Calu3 (cell line): ENCODE data around the gene KIAA0930. TPM values are rescaled to one million over a fixed set of nuclear protein-coding genes. Genes with fewer than 3 reads are reported as not detected.

ENCODE experiments used
- BruUV-seq: library from RNA; stranded (reverse); fragments of 400-500 nt; replicated peaks from 2 replicates; lab custom pipeline; 2021; lab: Mats Ljungman, UMichigan
- CTCF ChIA-PET: fragments of 300-600 bp; sonication (Branson Sonifier 250); formaldehyde crosslinking; loops from one replicate; lab custom pipeline; 2022; ENCODE audit warnings: antibody characterized with exemption; lab: Charles Lee
- DNase-seq: peaks from one replicate; pipeline ENCODE4 v3.0.0; 2022
- H3K27ac Mint-ChIP-seq: one replicate; pipeline ENCODE4 v1.8.0; 2022; ENCODE audit warnings: mixed read lengths; ENCODE audit not compliant: unreplicated experiment
- H3K27me3 Mint-ChIP-seq: one replicate; pipeline ENCODE4 v1.8.0; 2022; ENCODE audit warnings: mixed read lengths; ENCODE audit not compliant: unreplicated experiment
- H3K36me3 Mint-ChIP-seq: one replicate; pipeline ENCODE4 v1.8.0; 2022; ENCODE audit warnings: mild to moderate bottlenecking, moderate library complexity, mixed read lengths; ENCODE audit not compliant: insufficient read depth, unreplicated experiment
- H3K4me1 Mint-ChIP-seq: one replicate; pipeline ENCODE4 v1.8.0; 2022; ENCODE audit warnings: mild to moderate bottlenecking, low read depth, mixed read lengths; ENCODE audit not compliant: unreplicated experiment
- H3K4me3 Mint-ChIP-seq: one replicate; pipeline ENCODE4 v1.8.0; 2022; ENCODE audit warnings: mild to moderate bottlenecking, low read depth, moderate library complexity, mixed read lengths; ENCODE audit not compliant: unreplicated experiment
- H3K9me3 Mint-ChIP-seq: one replicate; pipeline ENCODE4 v1.8.0; 2022; ENCODE audit warnings: low read depth, mixed read lengths; ENCODE audit not compliant: unreplicated experiment
- CTCF ChIP-seq: fragments of 200-600 bp; IDR thresholded peaks from one replicate; pipeline ENCODE4 v1.8.0; 2022; ENCODE audit warnings: antibody characterized with exemption; ENCODE audit not compliant: unreplicated experiment
- intact Hi-C: fragments of 100-400 bp; cut with micrococcal nuclease; formaldehyde crosslinking; loops from one replicate; pipeline ENCODE4 v1.10.0; 2022; ENCODE audit not compliant: unreplicated experiment
- total RNA-seq: library from RNA; stranded (reverse); gene quantifications from 2 replicates; pipeline ENCODE4 v1.2.3, GENCODE V29; 2022

The KIAA0930 gene
- total RNA-seq, 1 experiment from 2014 or later, result 56.8 TPM

- Mint-ChIP-seq H3K27me3 (no peaks in the 10 kb centered on the region), H3K27ac (peak overlapping the region; percentile 95), H3K9me3 (no peaks in the 10 kb centered on the region), H3K36me3 (peaks cover 85% of the 10 kb centered on the region), H3K4me3 (peak overlapping the region; percentile 94), H3K4me1 (peaks cover 76% of the 10 kb centered on the region)
- intact Hi-C loops, result no loop called here
- CTCF ChIA-PET, result no interaction called here
- BruUV-seq, result no TSS peak
- DNase-seq, result no peak
- TF ChIP-seq CTCF, result no peak
These were observed 78.2 kb downstream of the KIAA0930 start for GRCh38 chr22:45162531-45162930.

GRCh38 chr22:45159652-45160462 lies 80.8 kb downstream of the KIAA0930 start:
- DNase-seq, result peak; percentile 48
- intact Hi-C loops, result loop anchor here (10.0 kb wide), 1 partner anchor 55 kb away; no protein-coding TSS in a partner anchor
- Mint-ChIP-seq H3K27ac (peak overlapping the region; percentile 93), H3K4me3 (peak overlapping the region; percentile 94), H3K4me1 (peaks cover 72% of the 10 kb centered on the region), H3K36me3 (peaks cover 74% of the 10 kb centered on the region), H3K27me3 (no peaks in the 10 kb centered on the region), H3K9me3 (no peaks in the 10 kb centered on the region)
- TF ChIP-seq CTCF, result no peak
- TSS peak; percentile 1 for BruUV-seq
- CTCF ChIA-PET, result interaction anchor here (0.5 to 1.6 kb wide), 6 partner anchors 52 to 111 kb away, joined by 3 to 5 read pairs (median 3); no protein-coding TSS in a partner anchor

GRCh38 chr22:45157907-45158306 lies 82.8 kb downstream of the KIAA0930 start:
- Mint-ChIP-seq H3K4me3 (no peak overlapping the region), H3K4me1 (peaks cover 82% of the 10 kb centered on the region), H3K36me3 (peaks cover 62% of the 10 kb centered on the region), H3K9me3 (no peaks in the 10 kb centered on the region), H3K27ac (no peak overlapping the region), H3K27me3 (no peaks in the 10 kb centered on the region)
- no TSS peak for BruUV-seq
- CTCF ChIA-PET, result interaction anchor here (0.6 kb wide), 1 partner anchor 40 kb away, joined by 6 read pairs; no protein-coding TSS in a partner anchor
- intact Hi-C loops, result loop anchor here (10.0 kb wide), 1 partner anchor 53 kb away; no protein-coding TSS in a partner anchor
- no peak for TF ChIP-seq CTCF
- DNase-seq, result no peak

- H3K27ac Mint-ChIP-seq, result peak overlapping the region; percentile 66
- H3K36me3 Mint-ChIP-seq, result peaks cover 50% of the 10 kb centered on the region
- intact Hi-C loops, result loop anchor here (10.0 kb wide), 1 partner anchor 50 kb away; no protein-coding TSS in a partner anchor
- H3K4me1 Mint-ChIP-seq, result peaks cover 55% of the 10 kb centered on the region
- BruUV-seq, result no TSS peak
- DNase-seq, result no peak
- TF ChIP-seq CTCF, result no peak
- no peaks in the 10 kb centered on the region for H3K27me3 Mint-ChIP-seq
- no peaks in the 10 kb centered on the region for H3K9me3 Mint-ChIP-seq
- no peak overlapping the region for H3K4me3 Mint-ChIP-seq
- CTCF ChIA-PET, result no interaction called here
These were observed 85.4 kb downstream of the KIAA0930 start for GRCh38 chr22:45155050-45155840.
